ENCODE data around the gene IGFN1.

The IGFN1 gene

GRCh38 chr1:201266774-201267173 is 76.2 kb downstream of the IGFN1 start:
- DNase-seq (ENCODE audit: low read depth): no peak

- DNase-seq (ENCODE audit: low read depth): no peak
Measured at GRCh38 chr1:201267481-201268229, 77.0 kb downstream of the IGFN1 start.

GRCh38 chr1:201268604-201269151 is 78.1 kb downstream of the IGFN1 start:
- DNase-seq (ENCODE audit: low read depth): no peak

- no peak for DNase-seq (ENCODE audit: low read depth)
Measured at GRCh38 chr1:201269281-201269680, 78.7 kb downstream of the IGFN1 start.

GRCh38 chr1:201269900-201270410 is 79.3 kb downstream of the IGFN1 start:
- no peak for DNase-seq (ENCODE audit: low read depth)

GRCh38 chr1:201270616-201271390 is 80.2 kb downstream of the IGFN1 start:
- no peak for DNase-seq (ENCODE audit: low read depth)

GRCh38 chr1:201272799-201273198 is 82.2 kb downstream of the IGFN1 start:
- no peak for DNase-seq (ENCODE audit: low read depth)

- DNase-seq (ENCODE audit: low read depth): no peak
Measured at GRCh38 chr1:201274616-201275252, 84.1 kb downstream of the IGFN1 start.

- no peak for DNase-seq (ENCODE audit: low read depth)
Measured at GRCh38 chr1:201275253-201275666, 84.6 kb downstream of the IGFN1 start.

GRCh38 chr1:201276891-201277290 is 86.3 kb downstream of the IGFN1 start:
- no peak for DNase-seq (ENCODE audit: low read depth)

GRCh38 chr1:201277441-201277840 is 86.8 kb downstream of the IGFN1 start:
- no peak for DNase-seq (ENCODE audit: low read depth)

Data from stimulated activated CD8-positive, alpha-beta memory T cell treated with anti-CD3 and anti-CD28 coated beads, Interleukin-15, amount 100 ng/mL, for 1 hour (primary cell).